ENCODE measurements around the gene CCDC32. TPM values are rescaled to one million over a fixed set of nuclear protein-coding genes. Genes with fewer than 3 reads are reported as not detected.
A peak's percentile ranks its signal among the peaks of the same experiment; 100 is the strongest.

Gene CCDC32
- total and polyA plus RNA-seq, 2 of the 13 experiments (the other 11 are each of a cell fraction or from before 2014, with no cell fraction given): 10.8 to 23.2 TPM

- TF ChIP-seq E2F2 (CRISPR knock-in tag; IDR thresholded peaks at IDR 0.05; ENCODE audit: borderline replicate concordance): no peak
- no peak for TF ChIP-seq FOXM1 (CRISPR knock-in tag; IDR thresholded peaks at IDR 0.05)
- TF ChIP-seq GPBP1L1 (CRISPR knock-in tag; IDR thresholded peaks at IDR 0.05): no peak
- peak; percentile 73 for TF ChIP-seq HBP1 (CRISPR knock-in tag; IDR thresholded peaks at IDR 0.05; ENCODE audit: low read depth)
- TF ChIP-seq KDM3A (CRISPR knock-in tag; IDR thresholded peaks at IDR 0.05; ENCODE audit: low read depth): no peak
- no peak for TF ChIP-seq AGO1 (IDR thresholded peaks at IDR 0.05; ENCODE audit: low read depth, low read length, poor library complexity, severe bottlenecking)
- no peak for TF ChIP-seq REXO4 (CRISPR knock-in tag; IDR thresholded peaks at IDR 0.05; ENCODE audit: borderline replicate concordance)
- TF ChIP-seq ZNF605 (CRISPR knock-in tag; IDR thresholded peaks at IDR 0.05): peak; percentile 70; the same call in 1 of the 2 replicates
- no peak for TF ChIP-seq SP1 (IDR thresholded peaks at IDR 0.05)
- TF ChIP-seq SP1 (CRISPR knock-in tag; IDR thresholded peaks at IDR 0.05): peak; percentile 79
- no peak for TF ChIP-seq FOXA3 (CRISPR knock-in tag; IDR thresholded peaks at IDR 0.05)
- no peak for TF ChIP-seq ZBTB33 (CRISPR knock-in tag; IDR thresholded peaks at IDR 0.05)
- TF ChIP-seq THRA (CRISPR knock-in tag; IDR thresholded peaks at IDR 0.05; ENCODE audit: borderline replicate concordance): peak; percentile 63; the same call in 1 of the 2 replicates
- peak; percentile 96 for TF ChIP-seq KMT2B (CRISPR knock-in tag; IDR thresholded peaks at IDR 0.05)
- TF ChIP-seq HNRNPLL (IDR thresholded peaks at IDR 0.05; ENCODE audit: low read depth, low read length, poor library complexity, severe bottlenecking): peak; percentile 72
- peak; percentile 85 for TF ChIP-seq ERF (CRISPR knock-in tag; IDR thresholded peaks at IDR 0.05)
- no peak for TF ChIP-seq CERS6 (CRISPR knock-in tag; IDR thresholded peaks at IDR 0.05)
- TF ChIP-seq FOXJ3 (CRISPR knock-in tag; IDR thresholded peaks at IDR 0.05; ENCODE audit: borderline replicate concordance): no peak
- no peak; the same call in 1 of the 2 replicates for TF ChIP-seq ZNF576 (CRISPR knock-in tag; IDR thresholded peaks at IDR 0.05)
- TF ChIP-seq NFATC3 (CRISPR knock-in tag; IDR thresholded peaks at IDR 0.05): no peak
- TF ChIP-seq SMAD3 (CRISPR knock-in tag; IDR thresholded peaks at IDR 0.05): no peak
These were observed 4.5 kb upstream of the CCDC32 start, which contains the start of gene RPUSD2 (continued) for GRCh38 chr15:40569129-40569953.
